GM12873 (cell line): ENCODE measurements around the gene TCP11.

ENCODE experiments used
- TF ChIP-seq, protein P1 (sequence below): IDR thresholded peaks from 2 replicates; pipeline ENCODE4 v1.5.1; 2012; ENCODE audit warnings: low read depth, mild to moderate bottlenecking, moderate library complexity, low read length, control low read depth; ENCODE audit not compliant: insufficient read depth; ENCODE audit errors: missing control alignments

The TCP11 gene

GRCh38 chr6:35082733-35083403 is 58.3 kb downstream of the TCP11 start:
- TF ChIP-seq, protein P1, sequence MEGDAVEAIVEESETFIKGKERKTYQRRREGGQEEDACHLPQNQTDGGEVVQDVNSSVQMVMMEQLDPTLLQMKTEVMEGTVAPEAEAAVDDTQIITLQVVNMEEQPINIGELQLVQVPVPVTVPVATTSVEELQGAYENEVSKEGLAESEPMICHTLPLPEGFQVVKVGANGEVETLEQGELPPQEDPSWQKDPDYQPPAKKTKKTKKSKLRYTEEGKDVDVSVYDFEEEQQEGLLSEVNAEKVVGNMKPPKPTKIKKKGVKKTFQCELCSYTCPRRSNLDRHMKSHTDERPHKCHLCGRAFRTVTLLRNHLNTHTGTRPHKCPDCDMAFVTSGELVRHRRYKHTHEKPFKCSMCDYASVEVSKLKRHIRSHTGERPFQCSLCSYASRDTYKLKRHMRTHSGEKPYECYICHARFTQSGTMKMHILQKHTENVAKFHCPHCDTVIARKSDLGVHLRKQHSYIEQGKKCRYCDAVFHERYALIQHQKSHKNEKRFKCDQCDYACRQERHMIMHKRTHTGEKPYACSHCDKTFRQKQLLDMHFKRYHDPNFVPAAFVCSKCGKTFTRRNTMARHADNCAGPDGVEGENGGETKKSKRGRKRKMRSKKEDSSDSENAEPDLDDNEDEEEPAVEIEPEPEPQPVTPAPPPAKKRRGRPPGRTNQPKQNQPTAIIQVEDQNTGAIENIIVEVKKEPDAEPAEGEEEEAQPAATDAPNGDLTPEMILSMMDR, result no peak

DNA sequence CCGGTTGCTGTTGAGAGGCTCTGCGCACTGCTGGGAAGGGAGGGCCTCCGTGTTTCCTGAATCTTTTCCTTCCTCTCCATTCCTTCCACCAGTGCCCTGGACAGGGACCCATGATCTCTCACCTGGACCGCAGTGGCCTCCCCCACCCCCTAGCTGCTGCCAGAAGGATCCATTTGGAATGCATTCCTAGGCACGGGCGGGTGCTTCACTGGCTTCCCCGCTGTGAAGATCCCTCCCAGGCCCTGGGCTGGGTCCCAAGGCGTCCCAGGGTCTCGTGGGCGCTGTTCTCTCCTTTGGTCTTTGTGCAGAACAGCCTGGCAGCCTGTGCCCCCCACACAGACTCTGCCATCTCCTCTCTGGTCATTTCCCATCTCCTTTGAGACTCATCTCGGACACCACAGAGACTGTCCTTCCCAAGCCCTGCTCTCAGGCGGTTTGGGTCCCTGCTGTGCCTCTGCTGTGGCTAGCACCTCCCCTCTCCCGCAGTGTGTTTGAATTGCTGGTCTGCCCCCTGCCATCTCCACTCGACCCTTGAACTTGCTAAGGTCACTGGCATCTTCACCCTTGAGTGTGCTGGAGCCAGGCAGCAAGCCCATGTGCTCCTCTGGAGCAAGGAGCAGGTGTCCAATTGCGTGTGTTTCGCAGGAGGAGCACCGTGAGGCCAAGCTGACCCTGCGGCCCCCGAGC is 59.0 kb downstream of the TCP11 start:
- TF ChIP-seq, protein P1, result no peak

DNA sequence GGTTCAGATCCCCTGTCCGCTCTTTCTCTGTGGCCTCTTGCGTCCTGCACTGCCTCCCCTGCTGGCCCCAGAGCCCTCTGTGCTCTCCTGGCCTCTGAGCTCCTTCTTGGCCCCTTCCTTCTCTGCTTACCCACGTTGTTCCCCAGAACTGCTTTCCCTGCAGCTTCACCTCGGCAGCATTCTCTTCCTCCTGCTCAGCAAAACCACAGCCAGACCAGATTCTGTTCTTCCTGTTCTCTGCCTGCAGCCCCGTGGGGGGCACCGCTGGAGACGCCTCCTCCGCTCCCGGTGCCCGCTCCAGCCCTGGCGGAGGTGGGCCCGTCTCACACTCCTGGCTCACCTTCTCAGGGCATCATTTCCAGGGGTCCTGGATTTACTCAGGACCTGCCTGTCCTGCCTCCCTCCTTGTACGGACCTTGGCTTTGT is 59.7 kb downstream of the TCP11 start:
- TF ChIP-seq, protein P1, result no peak

DNA sequence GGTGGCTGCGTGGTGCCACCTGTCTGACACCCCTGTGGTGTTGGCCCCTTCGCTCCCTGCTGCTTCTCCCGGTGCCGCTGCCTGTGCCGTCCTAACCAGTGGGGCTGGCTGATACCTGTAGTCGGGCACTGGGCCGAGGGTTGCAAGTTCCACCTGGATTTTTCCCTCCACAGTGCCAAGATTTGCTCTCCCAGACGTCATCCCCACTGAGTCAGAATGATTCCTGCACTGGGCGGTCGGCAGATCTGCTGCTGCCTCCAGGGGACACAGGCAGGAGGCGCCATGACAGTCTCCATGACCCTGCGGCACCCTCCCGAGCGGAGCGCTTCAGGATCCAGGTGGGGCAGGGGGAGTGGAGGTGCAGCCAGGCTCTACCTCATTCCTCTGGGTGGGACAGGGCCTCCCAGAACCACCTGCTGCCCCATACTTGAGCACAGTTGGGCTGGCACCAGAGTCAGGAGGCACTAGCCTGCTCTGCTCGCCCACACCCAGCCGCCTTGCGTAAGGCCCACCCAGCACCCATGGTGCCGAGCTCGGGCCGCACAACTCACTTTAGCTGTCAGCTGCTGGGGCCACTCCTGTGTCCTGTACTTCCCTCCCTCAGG is 60.2 kb downstream of the TCP11 start:
- TF ChIP-seq, protein P1, result no peak

DNA sequence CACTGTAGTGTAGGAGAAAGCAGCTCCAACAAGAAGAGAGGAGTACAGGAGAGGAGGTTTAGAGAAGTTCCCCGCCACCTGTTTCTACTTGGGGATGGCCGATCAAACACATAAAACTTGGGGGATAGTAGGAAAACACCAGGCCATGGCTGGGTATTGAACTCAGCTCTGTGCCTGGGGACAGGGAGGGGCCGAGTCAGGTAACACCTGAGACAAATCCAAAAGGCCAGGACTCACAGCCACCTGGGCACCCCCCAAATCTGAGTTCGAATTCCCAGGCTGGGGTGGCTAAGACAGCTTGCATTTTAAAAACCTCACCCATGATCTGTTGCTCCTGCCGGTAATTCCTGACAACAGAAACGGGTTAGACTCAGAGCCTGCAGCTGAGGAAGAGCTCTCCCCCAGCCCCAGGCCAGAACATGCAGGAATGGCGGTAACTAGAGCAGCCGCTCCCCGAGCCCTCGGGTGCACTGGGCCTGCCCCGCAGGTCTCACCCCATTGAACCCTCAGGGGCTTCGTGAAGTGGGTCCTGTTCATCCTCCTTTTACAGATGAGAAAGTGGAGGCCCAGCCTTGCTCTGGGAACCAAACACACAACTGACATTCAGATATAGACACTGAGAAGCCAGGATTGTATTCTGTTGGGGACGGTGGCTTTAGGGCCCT is 61.0 kb downstream of the TCP11 start:
- TF ChIP-seq, protein P1, result no peak

DNA sequence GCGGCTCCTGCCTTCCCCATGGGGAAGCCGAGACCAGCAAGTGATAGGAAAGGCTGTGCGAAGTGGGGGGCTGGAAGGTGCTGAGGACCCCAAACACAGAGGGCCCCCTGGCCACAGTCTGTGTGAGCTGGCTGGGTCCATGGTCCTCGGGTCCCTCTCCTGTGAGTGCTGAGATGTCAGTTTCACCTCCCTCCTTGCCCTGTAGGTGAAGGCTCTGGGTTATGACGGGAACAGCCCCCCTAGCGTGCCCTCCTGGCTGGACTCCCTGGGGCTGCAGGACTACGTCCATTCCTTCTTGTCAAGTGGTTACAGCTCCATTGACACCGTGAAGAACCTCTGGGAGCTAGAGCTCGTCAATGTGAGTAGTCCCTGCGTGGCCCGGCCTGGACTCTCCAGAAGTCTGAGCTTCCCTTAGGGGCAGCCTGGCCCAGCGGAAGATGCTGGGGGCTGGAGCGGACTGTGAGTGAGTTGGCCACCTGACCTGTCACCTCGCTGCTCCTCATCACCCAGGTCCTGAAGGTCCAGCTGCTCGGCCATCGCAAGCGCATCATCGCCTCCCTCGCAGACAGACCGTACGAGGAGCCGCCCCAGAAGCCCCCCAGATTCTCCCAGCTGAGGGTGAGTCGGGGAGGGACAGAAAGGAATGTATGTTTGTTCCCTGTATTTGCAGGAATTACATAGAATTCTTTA is 61.7 kb downstream of the TCP11 start:
- TF ChIP-seq, protein P1, result no peak
